ENCODE results near the gene SLC9A9. TPM values are rescaled to one million over a fixed set of nuclear protein-coding genes. Genes with fewer than 3 reads are reported as not detected.

Gene SLC9A9
- total and polyA plus RNA-seq, 2 donors (not counting 1 experiment from before 2014, with no cell fraction given): 14.3 to 74.0 TPM

DNA sequence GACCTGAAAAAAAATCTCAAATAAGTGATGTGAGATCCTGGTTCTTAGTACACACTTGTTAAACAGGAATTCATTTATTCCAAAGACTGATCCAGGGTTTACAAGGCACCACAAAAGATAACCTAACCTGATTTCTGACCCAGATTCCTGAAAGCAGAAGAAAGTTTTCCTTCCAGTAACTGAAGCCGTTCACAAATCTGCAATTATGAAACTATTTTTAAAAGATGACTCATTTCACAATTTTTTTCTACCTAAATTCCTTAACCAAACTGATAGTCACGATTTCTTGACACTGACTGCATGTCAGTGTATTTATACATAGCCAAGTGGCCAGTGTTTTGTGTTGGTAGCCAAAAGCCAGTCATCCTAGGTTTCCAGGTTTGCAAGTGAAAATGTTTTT is 17.1 kb downstream of the SLC9A9 start:
- Histone ChIP-seq H2AFZ (ENCODE audit: low read length) (no peak overlapping the region), H3K36me3 (ENCODE audit: control insufficient read depth, insufficient read depth, low read length) (no peaks in the 10 kb centered on the region), H4K20me1 (ENCODE audit: control insufficient read depth, extremely low read depth, insufficient read depth, low read length) (no peaks in the 10 kb centered on the region), H3K4me3 (replicated peaks in 1 of 4; ENCODE audit: control extremely low read depth in 1 of 4, insufficient read depth in 1 of 4, low read depth in 3 of 4, low read length in 4 of 4) (peak overlapping the region in 2 of 4 experiments; percentile 14 to 19), H3K4me1 (ENCODE audit: control insufficient read depth, extremely low read depth, insufficient read depth, low read length) (peaks cover 2% of the 10 kb centered on the region), H3K9me3 (ENCODE audit: control insufficient read depth, insufficient read depth, low read depth, low read length) (no peaks in the 10 kb centered on the region), H3K27me3 (ENCODE audit: control insufficient read depth, insufficient read depth, low read length) (no peaks in the 10 kb centered on the region), H3K4me2 (ENCODE audit: extremely low read depth, insufficient read depth, low read length) (peak overlapping the region; percentile 78), H3K9ac (ENCODE audit: insufficient read depth, low read length) (peak overlapping the region; percentile 6), H3K27ac (ENCODE audit: insufficient read depth, low read length) (peak overlapping the region; percentile 75), H3K79me2 (ENCODE audit: control insufficient read depth, insufficient read depth, low read length) (no peaks in the 10 kb centered on the region)
- peak; percentile 60 to 71 for DNase-seq (ENCODE audit: low read depth in 2 of 2)
- TF ChIP-seq EZH2 (IDR thresholded peaks at IDR 0.05; ENCODE audit: low read length, missing control alignments): no peak
- TF ChIP-seq, protein P1, sequence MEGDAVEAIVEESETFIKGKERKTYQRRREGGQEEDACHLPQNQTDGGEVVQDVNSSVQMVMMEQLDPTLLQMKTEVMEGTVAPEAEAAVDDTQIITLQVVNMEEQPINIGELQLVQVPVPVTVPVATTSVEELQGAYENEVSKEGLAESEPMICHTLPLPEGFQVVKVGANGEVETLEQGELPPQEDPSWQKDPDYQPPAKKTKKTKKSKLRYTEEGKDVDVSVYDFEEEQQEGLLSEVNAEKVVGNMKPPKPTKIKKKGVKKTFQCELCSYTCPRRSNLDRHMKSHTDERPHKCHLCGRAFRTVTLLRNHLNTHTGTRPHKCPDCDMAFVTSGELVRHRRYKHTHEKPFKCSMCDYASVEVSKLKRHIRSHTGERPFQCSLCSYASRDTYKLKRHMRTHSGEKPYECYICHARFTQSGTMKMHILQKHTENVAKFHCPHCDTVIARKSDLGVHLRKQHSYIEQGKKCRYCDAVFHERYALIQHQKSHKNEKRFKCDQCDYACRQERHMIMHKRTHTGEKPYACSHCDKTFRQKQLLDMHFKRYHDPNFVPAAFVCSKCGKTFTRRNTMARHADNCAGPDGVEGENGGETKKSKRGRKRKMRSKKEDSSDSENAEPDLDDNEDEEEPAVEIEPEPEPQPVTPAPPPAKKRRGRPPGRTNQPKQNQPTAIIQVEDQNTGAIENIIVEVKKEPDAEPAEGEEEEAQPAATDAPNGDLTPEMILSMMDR (conservative IDR thresholded peaks at IDR 0.05 in 1 of 2, IDR thresholded peaks at IDR 0.05 in 1 of 2; ENCODE audit: low read depth in 1 of 2, low read length in 2 of 2): no peak

- peak overlapping the region in 1 of 4 experiments; percentile 14 for H3K4me3 ChIP-seq (replicated peaks in 1 of 4; ENCODE audit: control extremely low read depth in 1 of 4, insufficient read depth in 1 of 4, low read depth in 3 of 4, low read length in 4 of 4)
- H3K27me3 ChIP-seq (ENCODE audit: control insufficient read depth, insufficient read depth, low read length): no peaks in the 10 kb centered on the region
- H4K20me1 ChIP-seq (ENCODE audit: control insufficient read depth, extremely low read depth, insufficient read depth, low read length): no peaks in the 10 kb centered on the region
- no peak for DNase-seq (ENCODE audit: low read depth in 2 of 2)
- H3K27ac ChIP-seq (ENCODE audit: insufficient read depth, low read length): peak overlapping the region; percentile 75
- peaks cover 2% of the 10 kb centered on the region for H3K4me1 ChIP-seq (ENCODE audit: control insufficient read depth, extremely low read depth, insufficient read depth, low read length)
- TF ChIP-seq, protein P1 (conservative IDR thresholded peaks at IDR 0.05 in 1 of 2, IDR thresholded peaks at IDR 0.05 in 1 of 2; ENCODE audit: low read depth in 1 of 2, low read length in 2 of 2): no peak
- no peak for TF ChIP-seq EZH2 (IDR thresholded peaks at IDR 0.05; ENCODE audit: low read length, missing control alignments)
- peak overlapping the region; percentile 78 for H3K4me2 ChIP-seq (ENCODE audit: extremely low read depth, insufficient read depth, low read length)
- H2AFZ ChIP-seq (ENCODE audit: low read length): no peak overlapping the region
- no peaks in the 10 kb centered on the region for H3K79me2 ChIP-seq (ENCODE audit: control insufficient read depth, insufficient read depth, low read length)
- peak overlapping the region; percentile 6 for H3K9ac ChIP-seq (ENCODE audit: insufficient read depth, low read length)
- no peaks in the 10 kb centered on the region for H3K36me3 ChIP-seq (ENCODE audit: control insufficient read depth, insufficient read depth, low read length)
- no peaks in the 10 kb centered on the region for H3K9me3 ChIP-seq (ENCODE audit: control insufficient read depth, insufficient read depth, low read depth, low read length)
These were observed 17.5 kb downstream of the SLC9A9 start for GRCh38 chr3:143830786-143831185.

DNA sequence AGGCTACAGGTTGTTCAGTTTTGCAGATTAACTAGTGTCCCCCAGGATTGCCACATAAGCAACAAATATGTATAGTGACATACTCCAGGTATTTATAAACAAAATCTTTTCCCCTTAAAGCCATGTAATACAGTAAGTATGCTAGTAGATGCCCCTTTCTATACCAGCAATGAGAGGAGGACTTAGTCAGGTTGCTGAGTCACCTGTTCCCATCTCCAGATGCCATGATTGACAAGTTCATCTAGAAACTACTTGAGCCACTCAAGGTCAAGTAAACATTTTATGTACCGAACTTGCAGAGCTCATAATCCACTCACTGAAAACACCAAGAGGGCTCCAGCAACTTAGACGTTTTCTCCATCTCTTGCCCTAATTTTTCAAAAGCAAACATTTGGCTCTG is 18.2 kb downstream of the SLC9A9 start:
- Histone ChIP-seq H3K4me2 (ENCODE audit: extremely low read depth, insufficient read depth, low read length) (no peak overlapping the region), H3K79me2 (ENCODE audit: control insufficient read depth, insufficient read depth, low read length) (no peaks in the 10 kb centered on the region), H3K27me3 (ENCODE audit: control insufficient read depth, insufficient read depth, low read length) (no peaks in the 10 kb centered on the region), H4K20me1 (ENCODE audit: control insufficient read depth, extremely low read depth, insufficient read depth, low read length) (no peaks in the 10 kb centered on the region), H2AFZ (ENCODE audit: low read length) (no peak overlapping the region), H3K9me3 (ENCODE audit: control insufficient read depth, insufficient read depth, low read depth, low read length) (no peaks in the 10 kb centered on the region), H3K4me1 (ENCODE audit: control insufficient read depth, extremely low read depth, insufficient read depth, low read length) (peaks cover 2% of the 10 kb centered on the region), H3K36me3 (ENCODE audit: control insufficient read depth, insufficient read depth, low read length) (no peaks in the 10 kb centered on the region), H3K9ac (ENCODE audit: insufficient read depth, low read length) (no peak overlapping the region), H3K27ac (ENCODE audit: insufficient read depth, low read length) (no peak overlapping the region), H3K4me3 (replicated peaks in 1 of 4; ENCODE audit: control extremely low read depth in 1 of 4, insufficient read depth in 1 of 4, low read depth in 3 of 4, low read length in 4 of 4) (no peak overlapping the region)
- TF ChIP-seq, protein P1 (conservative IDR thresholded peaks at IDR 0.05 in 1 of 2, IDR thresholded peaks at IDR 0.05 in 1 of 2; ENCODE audit: low read depth in 1 of 2, low read length in 2 of 2): no peak
- TF ChIP-seq EZH2 (IDR thresholded peaks at IDR 0.05; ENCODE audit: low read length, missing control alignments): no peak
- DNase-seq (ENCODE audit: low read depth in 2 of 2): no peak

All from fibroblast of lung (primary cell).